ENCODE measurements around the gene ZNF438. TPM values are rescaled to one million over a fixed set of nuclear protein-coding genes. Genes with fewer than 3 reads are reported as not detected.

ZNF438 gene
- polyA plus RNA-seq, 3 donors = 5.4 to 11.1 (median 9.3) TPM

GRCh38 chr10:30897048-30897447, 134.6 kb downstream of the ZNF438 start:
- Histone ChIP-seq H2AFZ (ENCODE audit: insufficient read depth, low read depth, low read length, poor library complexity, severe bottlenecking) (no peak overlapping the region), H3K79me2 (ENCODE audit: insufficient read depth, low read length) (no peaks in the 10 kb centered on the region), H3K9ac (ENCODE audit: insufficient read depth, low read length, poor library complexity, severe bottlenecking) (no peak overlapping the region), H3K27ac (ENCODE audit: low read depth in 1 of 2, low read length in 2 of 2) (peak overlapping the region in 1 of 2 donors; percentile 71), H3K36me3 (replicated peaks in 1 of 2; ENCODE audit: control insufficient read depth in 1 of 2, insufficient read depth in 2 of 2, low read length in 2 of 2) (peaks cover 14 to 20% of the 10 kb centered on the region in 2 donors), H4K20me1 (ENCODE audit: insufficient read depth, low read length) (peaks cover 3% of the 10 kb centered on the region), H3K9me3 (replicated peaks in 1 of 2; ENCODE audit: control insufficient read depth in 1 of 2, insufficient read depth in 1 of 2, low read length in 2 of 2) (peaks cover 0 to 5% of the 10 kb centered on the region in 2 donors), H3K4me3 (replicated peaks in 1 of 3; ENCODE audit: low read depth in 2 of 3, low read length in 3 of 3) (no peak overlapping the region), H3K4me1 (ENCODE audit: control insufficient read depth in 1 of 2, insufficient read depth in 2 of 2, low read length in 2 of 2) (peaks cover 3 to 18% of the 10 kb centered on the region in 2 donors), H3K4me2 (replicated peaks; ENCODE audit: extremely low read depth, low read length, poor library complexity, severe bottlenecking) (no peak overlapping the region), H3K27me3 (ENCODE audit: control insufficient read depth in 2 of 2, insufficient read depth in 2 of 2, low read length in 2 of 2) (no peaks in the 10 kb centered on the region)
- DNase-seq = peak in 2 of 3 donors; percentile 2 to 10
- intact Hi-C loops (cut with micrococcal nuclease) = no loop called here
- Mint-ChIP-seq H3K9me3 (peaks cover 0 to 8% (median 6%) of the 10 kb centered on the region in 7 donors), H3K27ac (peak overlapping the region in 5 of 7 donors; percentile 36 to 85 (median 76)), H3K27me3 (ENCODE audit: low read depth in 3 of 3) (no peaks in the 10 kb centered on the region), H3K36me3 (peaks cover 40 to 47% of the 10 kb centered on the region in 2 donors), H3K4me1 (peaks cover 23% of the 10 kb centered on the region), H3K4me3 (no peak overlapping the region)
- no peak for TF ChIP-seq CTCF (IDR thresholded peaks at IDR 0.05)

GRCh38 chr10:30894221-30894620, 137.4 kb downstream of the ZNF438 start:
- intact Hi-C loops (cut with micrococcal nuclease) = no loop called here
- Mint-ChIP-seq H3K36me3 (peaks cover 21 to 37% of the 10 kb centered on the region in 2 donors), H3K4me1 (peaks cover 23% of the 10 kb centered on the region), H3K9me3 (peaks cover 0 to 5% (median 2%) of the 10 kb centered on the region in 7 donors), H3K27me3 (ENCODE audit: low read depth in 3 of 3) (no peaks in the 10 kb centered on the region), H3K27ac (peak overlapping the region in 2 of 7 donors; percentile 0 to 43), H3K4me3 (no peak overlapping the region)
- H3K4me3 ChIP-seq (replicated peaks in 1 of 3; ENCODE audit: low read depth in 2 of 3, low read length in 3 of 3) = no peak overlapping the region
- peaks cover 3% of the 10 kb centered on the region for H4K20me1 ChIP-seq (ENCODE audit: insufficient read depth, low read length)
- 96% methylated on average over 3 of the region's 5 CpGs for WGBS (ENCODE audit: insufficient coverage)
- H3K4me2 ChIP-seq (replicated peaks; ENCODE audit: extremely low read depth, low read length, poor library complexity, severe bottlenecking) = no peak overlapping the region
- H3K9me3 ChIP-seq (replicated peaks in 1 of 2; ENCODE audit: control insufficient read depth in 1 of 2, insufficient read depth in 1 of 2, low read length in 2 of 2) = no peaks in the 10 kb centered on the region
- H3K36me3 ChIP-seq (replicated peaks in 1 of 2; ENCODE audit: control insufficient read depth in 1 of 2, insufficient read depth in 2 of 2, low read length in 2 of 2) = no peaks in the 10 kb centered on the region
- DNase-seq = no peak
- TF ChIP-seq CTCF (IDR thresholded peaks at IDR 0.05) = no peak
- no peak overlapping the region for H2AFZ ChIP-seq (ENCODE audit: insufficient read depth, low read depth, low read length, poor library complexity, severe bottlenecking)
- H3K4me1 ChIP-seq (ENCODE audit: control insufficient read depth in 1 of 2, insufficient read depth in 2 of 2, low read length in 2 of 2) = peaks cover 3 to 18% of the 10 kb centered on the region in 2 donors
- no peak overlapping the region for H3K9ac ChIP-seq (ENCODE audit: insufficient read depth, low read length, poor library complexity, severe bottlenecking)
- H3K27ac ChIP-seq (ENCODE audit: low read depth in 1 of 2, low read length in 2 of 2) = no peak overlapping the region
- H3K79me2 ChIP-seq (ENCODE audit: insufficient read depth, low read length) = no peaks in the 10 kb centered on the region
- no peaks in the 10 kb centered on the region for H3K27me3 ChIP-seq (ENCODE audit: control insufficient read depth in 2 of 2, insufficient read depth in 2 of 2, low read length in 2 of 2)
